ENCODE data around the gene PRKCE.
"Not testable (repeated sequence)": the region's sequence is repeated elsewhere in the genome, so short reads cannot be mapped to it uniquely, and the experiment has no call there.

PRKCE gene

GRCh38 chr2:46202453-46202852 lies 551.0 kb downstream of the PRKCE start:
- H3K27ac ChIP-seq = no peak overlapping the region
- DNase-seq (ENCODE audit: low read depth, low spot score) = no peak

- DNase-seq (ENCODE audit: low read depth, low spot score) = no peak
- no peak overlapping the region for H3K27ac ChIP-seq
Measured at GRCh38 chr2:46202987-46203386, 551.5 kb downstream of the PRKCE start.

- DNase-seq (ENCODE audit: low read depth, low spot score); H3K27ac ChIP-seq: not testable (repeated sequence)
Measured at GRCh38 chr2:46203636-46204035, 552.2 kb downstream of the PRKCE start.

- H3K27ac ChIP-seq = no peak overlapping the region
- DNase-seq (ENCODE audit: low read depth, low spot score) = no peak
Measured at GRCh38 chr2:46207591-46207990, 556.1 kb downstream of the PRKCE start.

GRCh38 chr2:46208766-46209165 lies 557.3 kb downstream of the PRKCE start:
- H3K27ac ChIP-seq = no peak overlapping the region
- no peak for DNase-seq (ENCODE audit: low read depth, low spot score)

GRCh38 chr2:46210063-46210462 lies 558.6 kb downstream of the PRKCE start:
- no peak for DNase-seq (ENCODE audit: low read depth, low spot score)
- H3K27ac ChIP-seq = no peak overlapping the region

GRCh38 chr2:46211461-46211860 lies 560.0 kb downstream of the PRKCE start:
- H3K27ac ChIP-seq = no peak overlapping the region
- DNase-seq (ENCODE audit: low read depth, low spot score) = no peak

- no peak overlapping the region for H3K27ac ChIP-seq
- no peak for DNase-seq (ENCODE audit: low read depth, low spot score)
Measured at GRCh38 chr2:46213906-46214305, 562.4 kb downstream of the PRKCE start.

- peak overlapping the region; percentile 14 for H3K27ac ChIP-seq
- DNase-seq (ENCODE audit: low read depth, low spot score) = peak; percentile 24
Measured at GRCh38 chr2:46216213-46216612, 564.7 kb downstream of the PRKCE start.

- H3K27ac ChIP-seq; DNase-seq (ENCODE audit: low read depth, low spot score): not testable (repeated sequence)
Measured at GRCh38 chr2:46223514-46223913, 572.0 kb downstream of the PRKCE start.

- DNase-seq (ENCODE audit: low read depth, low spot score) = no peak
- H3K27ac ChIP-seq = peak overlapping the region; percentile 46
Measured at GRCh38 chr2:46225150-46225625, 573.7 kb downstream of the PRKCE start.

GRCh38 chr2:46225730-46226129 lies 574.3 kb downstream of the PRKCE start:
- no peak for DNase-seq (ENCODE audit: low read depth, low spot score)
- H3K27ac ChIP-seq = no peak overlapping the region

GRCh38 chr2:46226620-46227019 lies 575.1 kb downstream of the PRKCE start:
- H3K27ac ChIP-seq = no peak overlapping the region
- no peak for DNase-seq (ENCODE audit: low read depth, low spot score)

- H3K27ac ChIP-seq = no peak overlapping the region
- no peak for DNase-seq (ENCODE audit: low read depth, low spot score)
Measured at GRCh38 chr2:46227022-46227421, 575.5 kb downstream of the PRKCE start.

GRCh38 chr2:46227674-46228289 lies 576.3 kb downstream of the PRKCE start:
- no peak overlapping the region for H3K27ac ChIP-seq
- DNase-seq (ENCODE audit: low read depth, low spot score) = no peak

- H3K27ac ChIP-seq = no peak overlapping the region
- no peak for DNase-seq (ENCODE audit: low read depth, low spot score)
Measured at GRCh38 chr2:46229134-46230063, 577.9 kb downstream of the PRKCE start.

- H3K27ac ChIP-seq = no peak overlapping the region
- DNase-seq (ENCODE audit: low read depth, low spot score) = no peak
Measured at GRCh38 chr2:46230115-46230571, 578.7 kb downstream of the PRKCE start.

- no peak for DNase-seq (ENCODE audit: low read depth, low spot score)
- H3K27ac ChIP-seq = no peak overlapping the region
Measured at GRCh38 chr2:46230677-46231425, 579.4 kb downstream of the PRKCE start.

- H3K27ac ChIP-seq = no peak overlapping the region
- no peak for DNase-seq (ENCODE audit: low read depth, low spot score)
Measured at GRCh38 chr2:46231721-46232120, 580.2 kb downstream of the PRKCE start.

- no peak for DNase-seq (ENCODE audit: low read depth, low spot score)
- no peak overlapping the region for H3K27ac ChIP-seq
Measured at GRCh38 chr2:46232860-46233259, 581.4 kb downstream of the PRKCE start.
